ENCODE measurements around the gene MYADML2.
"Not testable (repeated sequence)": the region's sequence is repeated elsewhere in the genome, so short reads cannot be mapped to it uniquely, and the experiment has no call there.

MYADML2 gene

GRCh38 chr17:81958633-81959342 is 11.8 kb upstream of the MYADML2 start:
- no peak for DNase-seq

- DNase-seq, result no peak
Measured at GRCh38 chr17:81957691-81958432, 10.8 kb upstream of the MYADML2 start.

GRCh38 chr17:81956607-81957589 is 9.9 kb upstream of the MYADML2 start:
- no peak for DNase-seq

GRCh38 chr17:81955756-81956544 is 8.9 kb upstream of the MYADML2 start:
- no peak for DNase-seq

- DNase-seq, result no peak
Measured at GRCh38 chr17:81955058-81955681, 8.1 kb upstream of the MYADML2 start.

GRCh38 chr17:81954131-81955057 is 7.4 kb upstream of the MYADML2 start:
- DNase-seq, result no peak

- not testable (repeated sequence) for DNase-seq
Measured at GRCh38 chr17:81953443-81953842, 6.4 kb upstream of the MYADML2 start.

- no peak for DNase-seq
Measured at GRCh38 chr17:81952792-81953228, 5.8 kb upstream of the MYADML2 start.

GRCh38 chr17:81951785-81952684 is 5.0 kb upstream of the MYADML2 start:
- no peak for DNase-seq

- DNase-seq, result no peak
Measured at GRCh38 chr17:81950501-81950900, 3.5 kb upstream of the MYADML2 start.

GRCh38 chr17:81948635-81949378 is 1.8 kb upstream of the MYADML2 start:
- DNase-seq, result no peak

GRCh38 chr17:81944858-81945257 is 2.2 kb downstream of the MYADML2 start:
- DNase-seq, result no peak

- no peak for DNase-seq
Measured at GRCh38 chr17:81942167-81942553, 4.9 kb downstream of the MYADML2 start.

- no peak for DNase-seq
Measured at GRCh38 chr17:81941484-81942166, 5.4 kb downstream of the MYADML2 start.

GRCh38 chr17:81940538-81941483 is 6.2 kb downstream of the MYADML2 start:
- no peak for DNase-seq

- DNase-seq, result no peak
Measured at GRCh38 chr17:81939881-81940385, 7.1 kb downstream of the MYADML2 start.

- no peak for DNase-seq
Measured at GRCh38 chr17:81939218-81939617, 7.8 kb downstream of the MYADML2 start.
